Ovary (tissue), 3 donors: ENCODE measurements around the gene DNM1.

Experiments
- CTCF ChIP-seq, 3 donors: fragments of 450-650 bp in 2 of 3; fragments of 200-600 bp in 1 of 3; IDR thresholded peaks; one replicate each; pipeline versions ENCODE4 v1.5.1 to v1.8.0; 2016 to 2022; ENCODE audit warnings: antibody characterized with exemption in 3 of 3, mild to moderate bottlenecking in 1 of 3
- EP300 ChIP-seq: sonication (generic); formaldehyde crosslinking; IDR thresholded peaks from one replicate; pipeline ENCODE4 v1.6.1; 2017; ENCODE audit warnings: antibody characterized with exemption
- POLR2A ChIP-seq: fragments of 450-650 bp; IDR thresholded peaks from one replicate; pipeline ENCODE4 v1.6.1; 2017; ENCODE audit warnings: antibody characterized with exemption, mild to moderate bottlenecking, moderate library complexity
- donor health status: DM: no; HTN: no; CAD: no.

DNA sequence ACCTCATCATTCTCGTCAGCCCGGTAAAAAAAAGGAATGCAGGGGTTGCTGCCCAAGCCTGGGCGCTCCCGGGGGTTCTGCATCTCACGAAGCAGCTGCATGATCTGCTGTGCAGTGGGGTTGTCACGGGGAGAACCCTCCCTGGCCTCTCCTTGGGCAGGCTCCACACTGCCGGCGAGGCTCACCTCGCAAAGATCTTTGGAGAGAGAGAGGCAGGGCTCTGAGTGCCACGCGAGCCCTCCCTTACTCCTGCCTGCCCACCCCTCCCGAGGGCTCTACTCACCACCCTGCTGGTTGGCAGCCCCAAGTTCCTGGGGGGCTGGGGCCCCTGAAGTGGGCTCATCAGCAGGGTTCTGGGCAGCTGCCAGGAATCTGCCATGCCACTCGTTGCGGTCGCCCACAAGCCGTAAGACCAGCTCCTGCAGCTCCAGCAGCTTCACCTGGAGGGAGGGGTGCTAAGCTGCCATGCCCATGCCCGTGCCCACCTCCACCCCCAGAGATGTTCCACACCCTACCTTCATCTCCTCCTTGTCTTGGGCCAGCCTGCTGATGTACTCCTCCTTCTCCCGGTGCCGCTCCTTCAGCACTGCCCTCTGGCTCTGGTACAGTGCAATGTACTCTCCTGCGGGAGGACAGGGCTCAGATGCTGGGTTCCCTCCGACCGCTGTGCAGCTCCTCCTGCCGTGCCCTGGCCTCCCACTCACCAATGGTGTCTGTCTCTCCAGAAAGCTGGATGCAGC is 54.1 kb downstream of the DNM1 start:
- TF ChIP-seq POLR2A = no peak
- no peak for TF ChIP-seq CTCF (IDR thresholded peaks at IDR 0.05)
- TF ChIP-seq EP300 = no peak
